Measurements from ENCODE around the gene DDX51. TPM values are rescaled to one million over a fixed set of nuclear protein-coding genes. Genes with fewer than 3 reads are reported as not detected.

The DDX51 gene
- total RNA-seq, 2 experiments from 2014 or later: 18.3 to 21.3 TPM

GRCh38 chr12:132125736-132126135, 18.4 kb downstream of the DDX51 start:
- DNase-seq: no peak
- Mint-ChIP-seq H3K4me3 (no peak overlapping the region), H3K9me3 (peaks cover 12% of the 10 kb centered on the region), H3K27ac (no peak overlapping the region), H3K36me3 (peaks cover 57% of the 10 kb centered on the region), H3K27me3 (no peaks in the 10 kb centered on the region), H3K4me1 (ENCODE audit: low read depth) (no peaks in the 10 kb centered on the region)
- POLR2A ChIA-PET: no interaction called here
- CTCF ChIA-PET: interaction anchor here (0.6 kb wide), 1 partner anchor 451 kb away, joined by 3 read pairs; no protein-coding TSS in a partner anchor
- intact Hi-C loops (cut with micrococcal nuclease): no loop called here

DNA sequence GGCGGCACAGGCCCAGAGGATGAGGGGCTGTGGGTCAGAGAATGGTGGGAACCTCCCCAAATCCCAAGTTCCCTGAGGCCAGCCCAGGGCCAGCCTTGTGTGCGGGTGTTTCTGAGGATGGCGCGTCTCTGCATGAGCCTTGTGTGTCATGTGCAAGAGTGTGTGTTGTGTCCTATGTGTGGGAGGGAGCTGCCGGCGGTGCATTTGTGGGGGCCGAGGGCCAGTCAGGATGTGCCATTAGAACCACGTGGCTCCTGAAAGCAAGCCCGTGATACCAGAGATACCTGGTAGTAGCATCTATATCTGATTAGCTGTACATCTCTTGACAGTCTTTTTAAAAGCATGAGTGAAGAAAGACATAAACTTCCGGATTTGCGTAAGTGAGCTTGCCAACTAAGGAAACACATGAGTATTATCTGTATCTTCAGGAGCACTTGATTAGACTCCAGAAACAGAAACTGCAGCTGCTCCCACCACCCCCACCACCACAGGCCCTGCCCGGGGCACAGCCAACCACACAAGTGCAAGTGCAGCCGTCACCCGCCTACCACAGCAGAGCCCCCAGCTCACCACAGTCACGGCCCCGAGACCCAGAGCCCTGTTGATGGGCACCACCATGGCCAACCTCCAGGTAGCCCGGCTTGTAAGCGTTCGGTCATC, 19.2 kb downstream of the DDX51 start:
- ChIA-PET CTCF (interaction anchor here (0.6 kb wide), 1 partner anchor 452 kb away, joined by 3 read pairs; no protein-coding TSS in a partner anchor), POLR2A (no interaction called here)
- H3K27ac Mint-ChIP-seq: no peak overlapping the region
- no peak overlapping the region for H3K4me3 Mint-ChIP-seq
- intact Hi-C loops (cut with micrococcal nuclease): no loop called here
- H3K36me3 Mint-ChIP-seq: peaks cover 59% of the 10 kb centered on the region
- H3K27me3 Mint-ChIP-seq: no peaks in the 10 kb centered on the region
- DNase-seq: no peak
- peaks cover 12% of the 10 kb centered on the region for H3K9me3 Mint-ChIP-seq
- H3K4me1 Mint-ChIP-seq (ENCODE audit: low read depth): no peaks in the 10 kb centered on the region

- no peak overlapping the region for H3K4me3 Mint-ChIP-seq
These were observed 20.0 kb downstream of the DDX51 start for GRCh38 chr12:132123970-132124765.

DNA sequence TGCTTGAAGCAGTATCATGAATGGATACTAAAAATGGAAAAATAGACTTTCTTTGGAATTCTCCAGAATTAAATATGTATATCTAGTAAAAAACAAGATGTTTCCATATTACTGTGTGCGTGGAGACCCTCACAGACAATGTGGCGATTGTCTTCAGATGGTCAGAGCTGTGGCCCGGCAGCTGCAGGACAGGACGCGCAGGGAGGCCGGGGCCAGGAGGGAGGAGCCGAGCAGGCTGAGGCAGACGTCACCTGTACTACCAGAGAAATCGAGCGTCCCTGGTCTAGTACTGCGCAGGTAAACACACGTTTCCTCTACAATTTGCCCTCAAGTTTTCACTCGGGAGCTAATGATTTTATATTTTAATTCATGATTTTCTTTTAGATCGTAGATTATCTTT, 22.8 kb downstream of the DDX51 start:
- ChIA-PET CTCF (no interaction called here), POLR2A (no interaction called here)
- Mint-ChIP-seq H3K27ac (no peak overlapping the region), H3K36me3 (peaks cover 32% of the 10 kb centered on the region), H3K9me3 (no peaks in the 10 kb centered on the region), H3K27me3 (no peaks in the 10 kb centered on the region), H3K4me1 (ENCODE audit: low read depth) (no peaks in the 10 kb centered on the region), H3K4me3 (no peak overlapping the region)
- intact Hi-C loops (cut with micrococcal nuclease): no loop called here
- no peak for DNase-seq

More at GRCh38 chr12:132123970-132124765, 20.0 kb downstream of the DDX51 start:
- Mint-ChIP-seq H3K27me3 (no peaks in the 10 kb centered on the region), H3K36me3 (peaks cover 58% of the 10 kb centered on the region), H3K27ac (no peak overlapping the region), H3K9me3 (peaks cover 12% of the 10 kb centered on the region), H3K4me1 (ENCODE audit: low read depth) (no peaks in the 10 kb centered on the region)
- DNase-seq: no peak
- ChIA-PET POLR2A (no interaction called here), CTCF (no interaction called here)
- intact Hi-C loops (cut with micrococcal nuclease): no loop called here

- no peak overlapping the region for H3K27ac Mint-ChIP-seq
- peaks cover 16% of the 10 kb centered on the region for H3K36me3 Mint-ChIP-seq
- no peak for DNase-seq
- intact Hi-C loops (cut with micrococcal nuclease): no loop called here
- H3K4me1 Mint-ChIP-seq (ENCODE audit: low read depth): no peaks in the 10 kb centered on the region
- ChIA-PET CTCF (no interaction called here), POLR2A (no interaction called here)
- H3K27me3 Mint-ChIP-seq: no peaks in the 10 kb centered on the region
- H3K9me3 Mint-ChIP-seq: no peaks in the 10 kb centered on the region
- H3K4me3 Mint-ChIP-seq: no peak overlapping the region
These were observed 25.2 kb downstream of the DDX51 start for GRCh38 chr12:132118876-132119275.

- Mint-ChIP-seq H3K27ac (no peak overlapping the region), H3K36me3 (peaks cover 16% of the 10 kb centered on the region), H3K27me3 (no peaks in the 10 kb centered on the region), H3K9me3 (no peaks in the 10 kb centered on the region), H3K4me3 (no peak overlapping the region), H3K4me1 (ENCODE audit: low read depth) (no peaks in the 10 kb centered on the region)
- CTCF ChIA-PET: no interaction called here
- intact Hi-C loops (cut with micrococcal nuclease): no loop called here
- no peak for DNase-seq
- POLR2A ChIA-PET: no interaction called here
These were observed 26.6 kb downstream of the DDX51 start for GRCh38 chr12:132117558-132117875.

DNA sequence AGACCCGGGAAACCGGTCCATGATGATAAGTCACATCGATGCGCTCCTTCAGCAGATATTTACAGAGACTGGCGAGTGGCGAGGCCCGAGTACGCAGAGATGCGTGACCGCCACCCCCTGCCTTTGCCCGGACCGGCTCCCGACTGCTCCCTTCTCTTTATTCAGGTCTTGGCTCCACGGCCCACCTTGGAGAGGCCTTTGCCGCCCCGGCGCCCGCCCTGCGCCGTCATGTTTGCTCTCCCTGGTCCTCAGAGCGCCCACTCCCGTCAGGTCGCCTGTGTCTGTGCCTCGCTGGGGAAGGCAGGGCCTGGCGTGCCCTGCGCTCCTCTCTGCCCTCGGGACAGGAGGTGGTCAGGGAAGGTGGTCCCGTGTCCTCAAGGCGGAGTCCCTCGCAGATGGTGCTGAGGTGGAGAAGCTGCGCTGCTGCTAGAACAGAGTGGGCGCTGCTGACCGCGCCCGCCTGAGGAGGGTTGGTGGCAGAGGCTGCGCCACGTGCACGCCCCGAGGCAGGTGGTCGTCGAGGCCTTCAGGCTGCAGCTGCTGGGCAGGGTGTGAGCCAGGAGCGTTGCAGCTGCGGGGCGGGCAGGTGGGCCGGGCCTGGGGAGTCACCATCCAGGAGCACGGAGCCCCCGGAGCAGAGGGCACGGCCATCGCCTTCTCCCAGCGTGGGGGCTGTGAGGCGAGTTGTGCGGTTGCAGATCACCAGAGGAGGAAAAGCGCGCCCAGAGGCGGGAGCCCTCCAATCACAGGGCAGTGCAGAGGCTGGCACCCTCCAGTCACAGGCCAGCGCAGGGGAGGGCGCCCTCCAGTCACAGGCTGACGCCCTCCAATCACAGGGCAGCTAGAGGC, 27.2 kb downstream of the DDX51 start:
- no peaks in the 10 kb centered on the region for H3K4me1 Mint-ChIP-seq (ENCODE audit: low read depth)
- no peak for DNase-seq
- CTCF ChIA-PET: no interaction called here
- no peaks in the 10 kb centered on the region for H3K27me3 Mint-ChIP-seq
- no peaks in the 10 kb centered on the region for H3K9me3 Mint-ChIP-seq
- no peak overlapping the region for H3K27ac Mint-ChIP-seq
- H3K4me3 Mint-ChIP-seq: no peak overlapping the region
- intact Hi-C loops (cut with micrococcal nuclease): no loop called here
- peaks cover 14% of the 10 kb centered on the region for H3K36me3 Mint-ChIP-seq
- POLR2A ChIA-PET: no interaction called here

GRCh38 chr12:132115500-132115899, 28.6 kb downstream of the DDX51 start:
- Mint-ChIP-seq H3K27me3 (no peaks in the 10 kb centered on the region), H3K4me3 (no peak overlapping the region)
- intact Hi-C loops (cut with micrococcal nuclease): no loop called here

DNA sequence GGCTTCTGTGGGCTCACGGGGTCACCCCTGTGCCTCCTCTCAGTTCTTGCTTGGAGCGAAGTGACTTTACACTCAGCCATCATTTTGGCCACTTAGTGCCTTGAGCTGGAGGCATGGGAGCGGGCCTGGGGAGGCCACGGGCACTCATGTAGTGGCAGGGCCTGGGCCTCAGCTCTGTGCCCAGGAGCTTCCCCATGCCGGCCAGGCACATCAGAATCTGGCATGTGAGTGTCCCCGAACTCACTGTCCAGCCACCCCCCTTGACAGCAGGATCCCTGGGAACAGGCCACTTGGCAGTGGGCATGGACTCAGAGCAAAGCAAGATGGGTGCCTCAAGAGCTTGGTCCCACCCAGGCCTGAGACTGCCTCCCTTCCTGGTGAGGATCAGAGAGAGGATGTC, 29.5 kb downstream of the DDX51 start:
- intact Hi-C loops (cut with micrococcal nuclease): no loop called here
- ChIA-PET CTCF (no interaction called here), POLR2A (no interaction called here)
- no peaks in the 10 kb centered on the region for H3K27me3 Mint-ChIP-seq
- H3K9me3 Mint-ChIP-seq: no peaks in the 10 kb centered on the region
- H3K4me1 Mint-ChIP-seq (ENCODE audit: low read depth): no peaks in the 10 kb centered on the region
- no peak overlapping the region for H3K4me3 Mint-ChIP-seq
- DNase-seq: no peak
- H3K36me3 Mint-ChIP-seq: peaks cover 19% of the 10 kb centered on the region
- no peak overlapping the region for H3K27ac Mint-ChIP-seq

More at GRCh38 chr12:132115500-132115899, 28.6 kb downstream of the DDX51 start:
- CTCF ChIA-PET: no interaction called here
- POLR2A ChIA-PET: no interaction called here
- DNase-seq: no peak
- Mint-ChIP-seq H3K27ac (no peak overlapping the region), H3K4me1 (ENCODE audit: low read depth) (no peaks in the 10 kb centered on the region), H3K36me3 (peaks cover 18% of the 10 kb centered on the region), H3K9me3 (no peaks in the 10 kb centered on the region)

DNA sequence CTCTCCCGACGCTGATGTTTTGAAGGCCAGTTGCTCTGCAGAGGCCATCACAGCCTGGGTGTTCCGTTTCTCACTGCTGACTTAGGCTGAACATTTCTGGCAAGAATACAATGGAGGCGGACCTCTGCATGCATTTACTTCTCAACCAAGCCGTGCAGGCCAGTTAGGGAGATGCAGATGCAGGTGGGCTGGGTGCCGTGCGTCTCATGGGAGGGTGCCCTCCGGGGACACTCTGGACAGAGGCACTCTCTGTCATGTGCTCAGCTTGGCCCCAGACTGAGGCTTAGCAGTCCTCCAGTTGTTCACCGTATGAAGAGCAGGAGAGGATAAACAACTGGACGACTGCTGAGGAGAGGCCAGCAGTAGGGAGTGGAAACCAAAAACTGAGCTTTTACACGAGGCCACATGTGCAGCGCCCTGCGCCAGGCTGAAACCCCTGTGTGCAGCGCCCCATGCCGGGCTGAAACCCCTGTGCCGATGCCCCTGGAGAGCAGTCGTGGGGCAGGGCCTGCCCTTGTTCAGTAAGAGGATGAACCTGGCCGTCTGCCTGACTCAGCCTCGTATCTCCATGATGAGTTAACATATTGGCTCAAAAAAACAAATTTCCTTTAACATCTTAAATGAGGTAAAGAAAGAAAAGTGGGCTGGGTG, 32.3 kb downstream of the DDX51 start:
- intact Hi-C loops (cut with micrococcal nuclease): no loop called here
- H3K27me3 Mint-ChIP-seq: no peaks in the 10 kb centered on the region
- no peak for DNase-seq

GRCh38 chr12:132110677-132111076, 33.4 kb downstream of the DDX51 start:
- H3K4me3 Mint-ChIP-seq: no peak overlapping the region
- ChIA-PET POLR2A (no interaction called here), CTCF (no interaction called here)
- H3K27ac Mint-ChIP-seq: no peak overlapping the region
- no peaks in the 10 kb centered on the region for H3K4me1 Mint-ChIP-seq (ENCODE audit: low read depth)
- no peaks in the 10 kb centered on the region for H3K9me3 Mint-ChIP-seq
- no peaks in the 10 kb centered on the region for H3K27me3 Mint-ChIP-seq
- DNase-seq: no peak
- intact Hi-C loops (cut with micrococcal nuclease): no loop called here
- peaks cover 22% of the 10 kb centered on the region for H3K36me3 Mint-ChIP-seq

More for the DNA sequence above, 32.3 kb downstream of the DDX51 start:
- Mint-ChIP-seq H3K36me3 (peaks cover 25% of the 10 kb centered on the region), H3K27ac (no peak overlapping the region), H3K4me1 (ENCODE audit: low read depth) (no peaks in the 10 kb centered on the region), H3K4me3 (no peak overlapping the region), H3K9me3 (no peaks in the 10 kb centered on the region)
- POLR2A ChIA-PET: no interaction called here
- CTCF ChIA-PET: no interaction called here

GRCh38 chr12:132109741-132110140, 34.4 kb downstream of the DDX51 start:
- Mint-ChIP-seq H3K27me3 (no peaks in the 10 kb centered on the region), H3K27ac (no peak overlapping the region), H3K9me3 (no peaks in the 10 kb centered on the region), H3K4me1 (ENCODE audit: low read depth) (no peaks in the 10 kb centered on the region), H3K4me3 (no peak overlapping the region), H3K36me3 (peaks cover 24% of the 10 kb centered on the region)
- ChIA-PET POLR2A (no interaction called here), CTCF (no interaction called here)
- no peak for DNase-seq
- intact Hi-C loops (cut with micrococcal nuclease): no loop called here
